HUES6 (cell line): Measurements from ENCODE around the gene THSD7B.

Source experiments
- H3K27ac ChIP-seq: 2 replicates; pipeline ENCODE4 v1.7.0; 2013; ENCODE audit warnings: low read depth, mild to moderate bottlenecking, low read length, inconsistent platforms
- H3K27me3 ChIP-seq: 2 replicates; pipeline ENCODE4 v1.6.1; 2013; ENCODE audit warnings: low read length; ENCODE audit not compliant: control insufficient read depth, insufficient read depth
- H3K36me3 ChIP-seq: 2 replicates; pipeline ENCODE4 v1.6.1; 2013; ENCODE audit warnings: low read length; ENCODE audit not compliant: control insufficient read depth, insufficient read depth
- H3K4me1 ChIP-seq: 2 replicates; pipeline ENCODE4 v1.6.1; 2013; ENCODE audit warnings: low read length; ENCODE audit not compliant: control insufficient read depth, insufficient read depth
- H3K4me3 ChIP-seq: 2 replicates; pipeline ENCODE4 v1.5.1; 2013; ENCODE audit warnings: low read depth, low read length
- H3K9ac ChIP-seq: one replicate; pipeline ENCODE4 v1.6.1; 2013; ENCODE audit warnings: mild to moderate bottlenecking, low read length
- H3K9me3 ChIP-seq: 2 replicates; pipeline ENCODE4 v1.6.1; 2013; ENCODE audit warnings: low read depth, low read length; ENCODE audit not compliant: control insufficient read depth, insufficient read depth

Gene THSD7B

GRCh38 chr2:137221797-137222492 lies 456.6 kb downstream of the THSD7B start:
- Histone ChIP-seq H3K36me3 (no peaks in the 10 kb centered on the region), H3K4me3 (no peak overlapping the region), H3K27me3 (no peaks in the 10 kb centered on the region), H3K9me3 (no peaks in the 10 kb centered on the region), H3K27ac (no peak overlapping the region), H3K4me1 (no peaks in the 10 kb centered on the region), H3K9ac (no peak overlapping the region)

DNA sequence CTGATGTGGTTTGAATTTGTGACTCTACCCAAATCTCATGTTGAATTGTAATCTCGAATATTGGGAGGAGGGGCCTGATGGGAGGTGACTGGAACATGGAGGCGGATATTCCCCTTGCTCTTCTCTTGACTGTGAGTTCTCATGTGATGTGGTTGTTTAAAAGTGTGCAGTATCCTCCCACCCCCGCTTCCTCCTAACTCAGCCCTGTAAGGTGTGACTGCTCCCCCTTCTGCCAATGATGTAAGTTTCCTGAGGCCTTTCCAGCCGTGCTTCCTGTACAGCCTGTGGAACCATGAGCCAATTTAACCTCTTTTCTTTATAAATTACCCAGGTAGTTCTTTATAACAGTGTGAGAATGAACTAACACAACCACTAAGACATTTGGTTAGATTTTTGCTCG lies 458.4 kb downstream of the THSD7B start:
- Histone ChIP-seq H3K27me3 (no peaks in the 10 kb centered on the region), H3K4me1 (no peaks in the 10 kb centered on the region), H3K36me3 (no peaks in the 10 kb centered on the region), H3K9me3 (no peaks in the 10 kb centered on the region), H3K4me3 (no peak overlapping the region), H3K9ac (no peak overlapping the region), H3K27ac (no peak overlapping the region)

GRCh38 chr2:137228566-137228965 lies 463.2 kb downstream of the THSD7B start:
- Histone ChIP-seq H3K4me1 (no peaks in the 10 kb centered on the region), H3K9me3 (no peaks in the 10 kb centered on the region), H3K27ac (no peak overlapping the region), H3K36me3 (no peaks in the 10 kb centered on the region), H3K27me3 (no peaks in the 10 kb centered on the region), H3K9ac (no peak overlapping the region), H3K4me3 (no peak overlapping the region)

DNA sequence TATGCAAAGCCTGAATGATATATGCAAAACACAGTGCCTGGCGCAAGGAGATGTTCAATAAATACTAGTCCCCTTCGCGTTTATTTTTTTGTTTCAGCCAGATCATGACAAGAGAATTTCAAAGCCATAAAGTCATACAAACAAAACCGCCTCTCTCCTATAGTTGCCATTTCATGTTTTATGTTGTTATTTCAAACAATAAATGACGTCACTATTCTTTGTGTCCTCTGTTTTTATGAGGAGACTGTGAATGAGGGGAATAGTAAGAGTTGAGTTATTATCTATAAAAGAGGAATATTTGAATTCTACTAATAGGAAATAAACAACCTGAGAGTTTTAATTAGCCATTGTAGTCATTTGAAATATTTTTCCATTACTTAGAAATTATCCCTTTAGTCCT lies 464.5 kb downstream of the THSD7B start:
- Histone ChIP-seq H3K36me3 (no peaks in the 10 kb centered on the region), H3K27me3 (no peaks in the 10 kb centered on the region), H3K4me1 (no peaks in the 10 kb centered on the region), H3K9ac (no peak overlapping the region), H3K27ac (no peak overlapping the region), H3K9me3 (no peaks in the 10 kb centered on the region), H3K4me3 (no peak overlapping the region)

DNA sequence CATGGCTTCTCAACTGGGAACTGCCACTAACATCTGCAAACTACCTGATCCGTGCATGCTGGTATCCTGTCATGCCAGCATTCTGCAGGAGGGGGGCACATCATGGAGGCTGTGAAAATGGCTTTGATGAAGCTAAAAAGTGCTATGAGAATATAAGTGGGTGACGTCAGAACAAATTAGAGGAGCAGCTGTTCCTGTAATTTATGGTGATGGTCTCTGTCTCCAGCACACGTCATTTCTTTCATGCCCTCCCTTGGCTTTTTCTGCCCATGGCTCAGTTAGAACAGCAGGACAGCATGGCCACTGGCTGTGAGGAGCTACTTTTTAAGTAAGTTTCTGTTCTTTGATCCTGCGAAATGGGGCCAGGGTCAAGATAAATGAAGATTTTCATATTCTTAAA lies 466.3 kb downstream of the THSD7B start:
- H3K9me3 ChIP-seq, result no peaks in the 10 kb centered on the region
- H3K9ac ChIP-seq, result no peak overlapping the region
- H3K27me3 ChIP-seq, result no peaks in the 10 kb centered on the region
- H3K4me3 ChIP-seq, result no peak overlapping the region
- H3K27ac ChIP-seq, result no peak overlapping the region
- H3K36me3 ChIP-seq, result no peaks in the 10 kb centered on the region
- H3K4me1 ChIP-seq, result no peaks in the 10 kb centered on the region

DNA sequence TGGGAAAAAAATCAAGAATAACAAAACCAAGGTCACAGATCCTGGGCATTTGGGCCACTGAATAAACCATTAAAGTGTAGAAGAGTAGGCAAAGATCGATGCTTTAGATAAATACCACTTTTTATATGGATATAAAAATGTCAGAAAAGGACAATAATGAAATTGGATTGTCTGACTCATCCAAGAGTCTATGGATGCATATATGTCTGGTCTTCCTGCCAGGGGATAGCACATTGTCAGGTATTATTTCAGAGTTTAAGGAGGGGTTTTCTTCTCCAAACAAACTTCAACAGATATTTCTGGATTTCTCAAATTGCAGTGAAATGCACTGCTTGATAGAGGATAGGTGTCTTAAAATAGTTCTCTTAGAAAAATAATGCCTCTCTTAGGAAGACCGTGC lies 466.7 kb downstream of the THSD7B start:
- Histone ChIP-seq H3K27me3 (no peaks in the 10 kb centered on the region), H3K9me3 (no peaks in the 10 kb centered on the region), H3K9ac (no peak overlapping the region), H3K36me3 (no peaks in the 10 kb centered on the region), H3K4me1 (no peaks in the 10 kb centered on the region), H3K27ac (no peak overlapping the region), H3K4me3 (no peak overlapping the region)

DNA sequence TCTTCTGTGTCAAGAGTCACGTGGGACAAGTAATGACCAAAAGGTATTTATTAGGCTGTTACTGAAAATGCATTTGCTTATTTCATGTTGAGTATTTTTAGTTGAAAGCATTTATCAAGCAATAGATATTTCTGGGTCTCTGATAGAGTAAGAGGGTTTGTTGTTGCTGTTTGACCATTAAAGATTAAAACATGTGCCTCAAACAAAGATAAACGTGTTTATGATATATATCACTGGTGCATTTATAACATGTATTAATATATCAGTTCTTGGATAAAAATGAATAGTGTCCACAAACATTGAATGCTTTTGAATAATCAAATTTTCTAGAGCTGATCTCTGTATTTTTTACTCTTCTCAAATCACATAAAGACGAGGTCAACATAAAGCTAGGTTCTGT lies 467.7 kb downstream of the THSD7B start:
- Histone ChIP-seq H3K9me3 (no peaks in the 10 kb centered on the region), H3K9ac (no peak overlapping the region), H3K27ac (no peak overlapping the region), H3K36me3 (no peaks in the 10 kb centered on the region), H3K27me3 (no peaks in the 10 kb centered on the region), H3K4me1 (no peaks in the 10 kb centered on the region), H3K4me3 (no peak overlapping the region)

DNA sequence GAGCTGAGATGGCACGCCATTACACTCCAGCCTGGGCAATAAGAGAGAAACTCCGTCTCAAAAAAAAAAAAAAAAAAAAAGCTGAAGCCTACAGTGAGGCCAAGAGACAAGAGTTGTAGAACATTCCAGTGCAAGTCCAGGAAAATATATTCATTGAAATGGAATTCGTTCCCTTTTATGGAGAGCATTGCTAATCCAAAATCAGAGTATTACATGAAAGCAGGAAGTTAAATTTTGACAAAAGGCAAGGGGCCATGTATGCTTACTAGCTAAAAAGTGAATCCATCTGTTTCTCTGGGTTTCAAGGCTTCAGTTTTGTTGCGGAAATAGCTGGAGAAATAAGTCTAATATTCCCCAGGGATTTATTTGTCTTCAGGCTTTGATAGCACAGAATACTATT lies 471.7 kb downstream of the THSD7B start:
- no peaks in the 10 kb centered on the region for H3K27me3 ChIP-seq
- H3K9me3 ChIP-seq, result no peaks in the 10 kb centered on the region
- no peaks in the 10 kb centered on the region for H3K4me1 ChIP-seq
- no peak overlapping the region for H3K4me3 ChIP-seq
- H3K27ac ChIP-seq, result no peak overlapping the region
- H3K9ac ChIP-seq, result no peak overlapping the region
- H3K36me3 ChIP-seq, result no peaks in the 10 kb centered on the region

DNA sequence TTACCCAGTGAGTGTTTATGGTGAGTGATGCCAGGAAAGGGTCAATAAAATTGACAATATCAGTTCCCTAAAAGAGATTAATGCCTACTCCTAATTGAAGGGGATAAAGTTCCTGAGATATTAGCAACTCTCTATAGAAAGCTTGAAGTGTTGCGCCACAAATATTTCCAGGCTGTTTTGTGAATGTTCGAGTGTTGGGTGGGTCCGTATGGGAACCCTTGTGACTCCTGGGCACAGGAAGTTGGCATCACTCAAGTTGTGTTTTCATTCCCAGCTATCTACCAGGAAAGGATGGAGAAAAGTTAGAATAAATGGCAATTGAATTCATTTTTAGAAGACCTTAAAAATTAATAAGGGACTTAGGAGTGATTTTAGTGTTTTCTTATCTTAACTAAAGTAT lies 472.7 kb downstream of the THSD7B start:
- Histone ChIP-seq H3K9me3 (no peaks in the 10 kb centered on the region), H3K27ac (no peak overlapping the region), H3K27me3 (no peaks in the 10 kb centered on the region), H3K4me1 (no peaks in the 10 kb centered on the region), H3K36me3 (no peaks in the 10 kb centered on the region), H3K4me3 (no peak overlapping the region), H3K9ac (no peak overlapping the region)

- H3K27ac ChIP-seq, result no peak overlapping the region
- no peaks in the 10 kb centered on the region for H3K27me3 ChIP-seq
- no peak overlapping the region for H3K4me3 ChIP-seq
- H3K4me1 ChIP-seq, result no peaks in the 10 kb centered on the region
- no peak overlapping the region for H3K9ac ChIP-seq
- H3K36me3 ChIP-seq, result no peaks in the 10 kb centered on the region
- no peaks in the 10 kb centered on the region for H3K9me3 ChIP-seq
Measured at GRCh38 chr2:137249463-137250130, 484.3 kb downstream of the THSD7B start.

DNA sequence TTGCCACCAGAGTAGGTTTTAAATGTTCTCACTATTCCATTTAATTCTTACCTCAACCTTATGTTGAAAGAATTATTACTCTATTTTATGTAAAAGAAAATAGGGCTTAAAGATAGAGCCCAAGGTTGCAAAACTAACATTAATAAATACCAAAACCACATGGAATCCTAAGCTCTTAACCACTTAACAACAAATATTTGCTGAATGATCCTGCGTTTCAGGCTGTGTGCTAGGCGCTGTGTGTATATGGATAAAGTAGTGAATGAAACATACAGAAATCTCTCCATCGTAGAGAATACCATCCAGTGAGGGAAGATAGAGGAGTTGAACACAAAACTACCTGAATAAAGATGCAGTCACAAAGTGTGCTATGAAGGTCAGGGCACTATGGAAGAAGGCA lies 485.1 kb downstream of the THSD7B start:
- Histone ChIP-seq H3K27ac (no peak overlapping the region), H3K9me3 (no peaks in the 10 kb centered on the region), H3K27me3 (no peaks in the 10 kb centered on the region), H3K9ac (no peak overlapping the region), H3K36me3 (no peaks in the 10 kb centered on the region), H3K4me1 (no peaks in the 10 kb centered on the region), H3K4me3 (no peak overlapping the region)
